Right ventricle myocardium inferior (tissue), 1 donor: ENCODE results near the gene KRTAP12-1. TPM values are rescaled to one million over a fixed set of nuclear protein-coding genes. Genes with fewer than 3 reads are reported as not detected.
A peak's percentile ranks its signal among the peaks of the same experiment; 100 is the strongest.

Source experiments
- ATAC-seq: fragments of 200-7000 bp; cut with Tn5 transposase; one replicate; pipeline ENCODE4 v1.9.1; 2020; ENCODE audit warnings: mild to moderate bottlenecking, moderate library complexity
- DNase-seq: peaks from one replicate; pipeline ENCODE4 v3.0.0; 2021; ENCODE audit errors: missing footprints
- intact Hi-C: fragments of 100-400 bp; cut with DNase I; formaldehyde crosslinking; loops from one replicate; pipeline ENCODE4 v1.11.0; 2022
- long read RNA-seq: library from polyadenylated mRNA; unstranded; transcript quantifications from one replicate; pipeline ENCODE4 v2.0.0, GENCODE V29; 2021
- total RNA-seq: library from RNA; stranded (reverse); fragmentation: NEBNext Ultra II Directional; extraction: Animal tissue kit (Norgen Biotek cat#: 25700); gene quantifications from one replicate; pipeline ENCODE4 v1.2.1, GENCODE V29; 2021
- donor health status: DM: no; HTN: yes; CAD: no; lungs with severe emphysema.

KRTAP12-1 gene
- not detected for total RNA-seq
- long read RNA-seq = 0 reads

GRCh38 chr21:44681861-44682579 lies at the start of gene KRTAP12-1:
KRTAP12-1 (minus strand) TSS chr21:44682163; CDS start chr21:44682123, 40 bp downstream.
- intact Hi-C loops = no loop called here
- ATAC-seq = no peak
- DNase-seq = no peak

- ATAC-seq = no peak
- intact Hi-C loops = no loop called here
- DNase-seq = no peak
These were observed 49.1 kb upstream of the KRTAP12-1 start for GRCh38 chr21:44730951-44731579.

GRCh38 chr21:44730028-44730395 lies 48.0 kb upstream of the KRTAP12-1 start:
- DNase-seq (no peak), ATAC-seq (no peak)
- intact Hi-C loops = no loop called here

GRCh38 chr21:44729336-44730027 lies 47.5 kb upstream of the KRTAP12-1 start:
- intact Hi-C loops = no loop called here
- DNase-seq (no peak), ATAC-seq (no peak)

GRCh38 chr21:44728716-44729115 lies 46.8 kb upstream of the KRTAP12-1 start:
- DNase-seq = no peak
- intact Hi-C loops = no loop called here
- no peak for ATAC-seq

GRCh38 chr21:44727757-44728156 lies 45.8 kb upstream of the KRTAP12-1 start:
- intact Hi-C loops = no loop called here
- no peak for ATAC-seq
- no peak for DNase-seq

- intact Hi-C loops = no loop called here
- DNase-seq (no peak), ATAC-seq (no peak)
These were observed 45.4 kb upstream of the KRTAP12-1 start for GRCh38 chr21:44727321-44727720.

GRCh38 chr21:44726826-44727225 lies 44.9 kb upstream of the KRTAP12-1 start:
- no peak for ATAC-seq
- intact Hi-C loops = no loop called here
- DNase-seq = no peak

- no peak for ATAC-seq
- intact Hi-C loops = no loop called here
- DNase-seq = no peak
These were observed 43.0 kb upstream of the KRTAP12-1 start for GRCh38 chr21:44724926-44725325.

GRCh38 chr21:44724196-44724595 lies 42.2 kb upstream of the KRTAP12-1 start:
- no peak for ATAC-seq
- intact Hi-C loops = no loop called here
- no peak for DNase-seq

GRCh38 chr21:44723177-44724131 lies 41.5 kb upstream of the KRTAP12-1 start:
- ATAC-seq = no peak
- intact Hi-C loops = no loop called here
- no peak for DNase-seq

- intact Hi-C loops = no loop called here
- DNase-seq (no peak), ATAC-seq (no peak)
These were observed 40.8 kb upstream of the KRTAP12-1 start for GRCh38 chr21:44722731-44723130.

- intact Hi-C loops = no loop called here
- DNase-seq (no peak), ATAC-seq (no peak)
These were observed 38.2 kb upstream of the KRTAP12-1 start for GRCh38 chr21:44720170-44720569.

- no peak for DNase-seq
- intact Hi-C loops = no loop called here
- ATAC-seq = no peak
These were observed 36.6 kb upstream of the KRTAP12-1 start for GRCh38 chr21:44718571-44718970.

- no peak for ATAC-seq
These were observed 36.1 kb upstream of the KRTAP12-1 start for GRCh38 chr21:44718093-44718492.

GRCh38 chr21:44716984-44717383 lies 35.0 kb upstream of the KRTAP12-1 start:
- no peak for ATAC-seq
- intact Hi-C loops = no loop called here
- DNase-seq = no peak

More at GRCh38 chr21:44718093-44718492, 36.1 kb upstream of the KRTAP12-1 start:
- DNase-seq = no peak
- intact Hi-C loops = no loop called here

- ATAC-seq (no peak), DNase-seq (no peak)
- intact Hi-C loops = no loop called here
These were observed 32.9 kb upstream of the KRTAP12-1 start for GRCh38 chr21:44714905-44715304.

- no peak for ATAC-seq
- peak; percentile 41 for DNase-seq
- intact Hi-C loops = no loop called here
These were observed 31.9 kb upstream of the KRTAP12-1 start for GRCh38 chr21:44713846-44714245.

- no peak for ATAC-seq
- intact Hi-C loops = no loop called here
- DNase-seq = peak; percentile 7
These were observed 31.2 kb upstream of the KRTAP12-1 start for GRCh38 chr21:44713130-44713529.
